Right lobe of liver (tissue), 6 donors: ENCODE results near the gene ZNF827. TPM values are rescaled to one million over a fixed set of nuclear protein-coding genes. Genes with fewer than 3 reads are reported as not detected.

Experiments used
- ATAC-seq, 4 donors: fragments of 200-7000 bp; cut with Tn5 transposase; one replicate each; pipeline ENCODE4 v1.9.1; 2020; ENCODE audit warnings: mild to moderate bottlenecking in 4 of 4, moderate library complexity in 4 of 4
- DNase-seq, 3 donors: peaks; one replicate each; pipeline ENCODE4 v3.0.0-alpha.2; 2020
- H3K27ac ChIP-seq, 3 donors: fragments of 200-600 bp; one replicate each; pipeline ENCODE4 v1.8.0; 2022
- H3K27me3 ChIP-seq, 2 donors: fragments of 200-600 bp; one replicate each; pipeline ENCODE4 v1.8.0; 2022
- H3K36me3 ChIP-seq, 4 donors: fragments of 200-600 bp; sonication (generic) in 1 of 4; one replicate each; pipeline versions ENCODE4 v1.5.1 to v1.8.0; 2017 to 2022; ENCODE audit warnings: control low read depth in 1 of 4
- H3K4me1 ChIP-seq, 4 donors: fragments of 200-600 bp; sonication (generic) in 1 of 4; one replicate each; pipeline versions ENCODE4 v1.5.1 to v1.8.0; 2017 to 2022; ENCODE audit warnings: control low read depth in 1 of 4
- H3K4me3 ChIP-seq, 3 donors: fragments of 200-600 bp; one replicate each; pipeline ENCODE4 v1.8.0; 2022
- H3K9me3 ChIP-seq, 4 donors: fragments of 200-600 bp; sonication (generic) in 1 of 4; one replicate each; pipeline versions ENCODE4 v1.5.1 to v1.8.0; 2017 to 2022; ENCODE audit warnings: control low read depth in 1 of 4
- CTCF ChIP-seq, 4 donors: fragments of 200-600 bp in 3 of 4; fragments of 450-650 bp in 1 of 4; IDR thresholded peaks; one replicate each; pipeline versions ENCODE4 v1.5.1 to v1.8.0; 2016 to 2022; ENCODE audit warnings: antibody characterized with exemption in 4 of 4, mild to moderate bottlenecking in 2 of 4
- POLR2A ChIP-seq: fragments of 450-650 bp; IDR thresholded peaks from one replicate; pipeline ENCODE4 v1.6.1; 2017; ENCODE audit warnings: antibody characterized with exemption, mild to moderate bottlenecking
- WGBS: methylation state at CpG from one replicate; pipeline ENCODE4 v1.1.6; 2018; ENCODE audit warnings: low coverage, low lambda C conversion rate; ENCODE audit not compliant: insufficient coverage; ENCODE audit errors: missing lambda C conversion rate; 5-methylcytosine and 5-hydroxymethylcytosine counted together
- intact Hi-C, 2 donors: fragments of 100-400 bp; cut with DNase I; formaldehyde crosslinking; loops; one replicate each; pipeline versions ENCODE4 v1.11.2 to v1.14.1; 2022
- total RNA-seq, 6 experiments: library from RNA; depleted of rRNA in 2 of 6; stranded (reverse); fragments of >200 nt in 2 of 6; fragmentation: NEBNext Ultra II Directional in 3 of 6; extraction: Animal tissue kit (Norgen Biotek cat#: 25700) in 3 of 6; gene quantifications; one replicate each; pipeline versions ENCODE4 v1.1.0 to v1.2.4, GENCODE V29; 2016 to 2023
- donor health status: DM: no; HTN: yes; CAD: no.
- donor health status: DM: no; HTN: no; CAD: no.
- donor health status: DM: no; HTN: no; CAD: no.
- donor health status: DM: no; HTN: yes; CAD: no.
- donor health status: DM: no; HTN: yes; CAD: no.

Gene ZNF827
- total RNA-seq, 6 experiments from 2014 or later, result 0.28 to 1.6 (median 0.68) TPM

DNA sequence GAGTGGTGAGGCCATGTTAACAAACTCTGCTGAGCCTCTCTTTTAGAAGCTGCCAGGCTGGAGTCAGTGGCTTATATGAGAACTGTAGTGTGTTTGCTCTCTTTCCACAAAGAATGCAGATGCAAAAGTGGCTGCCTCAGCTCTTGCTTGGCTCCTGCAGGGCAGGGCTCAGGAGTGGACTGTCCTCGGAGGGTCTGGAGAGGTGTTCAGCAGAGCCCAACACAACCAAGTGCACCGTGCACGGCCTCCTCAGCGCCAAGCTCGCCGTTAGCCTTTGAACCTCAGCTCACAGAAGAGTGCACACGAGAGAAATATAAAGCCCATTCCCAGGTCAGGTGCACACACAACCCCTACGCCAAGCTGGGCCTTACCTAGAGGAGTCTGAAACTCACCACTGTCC, 175.9 kb downstream of the ZNF827 start:
- no peak for ATAC-seq
- Histone ChIP-seq H3K36me3 (no peaks in the 10 kb centered on the region), H3K27me3 (no peaks in the 10 kb centered on the region), H3K4me1 (no peaks in the 10 kb centered on the region), H3K27ac (no peak overlapping the region), H3K4me3 (no peak overlapping the region), H3K9me3 (no peaks in the 10 kb centered on the region)
- TF ChIP-seq CTCF (IDR thresholded peaks at IDR 0.05) (no peak), POLR2A (no peak)
- DNase-seq, result no peak
- intact Hi-C loops, result no loop called here
- 60% methylated on average over 1 of the region's 8 CpGs for WGBS

- Histone ChIP-seq H3K27ac (no peak overlapping the region), H3K27me3 (no peaks in the 10 kb centered on the region), H3K4me1 (no peaks in the 10 kb centered on the region), H3K36me3 (no peaks in the 10 kb centered on the region), H3K9me3 (no peaks in the 10 kb centered on the region), H3K4me3 (no peak overlapping the region)
- intact Hi-C loops, result no loop called here
- 90% methylated on average over 7 of the region's 49 CpGs for WGBS
- ATAC-seq (peak in 1 of 4 donors; percentile 19), DNase-seq (no peak)
- TF ChIP-seq POLR2A, result no peak
- no peak for TF ChIP-seq CTCF (IDR thresholded peaks at IDR 0.05)
Measured at GRCh38 chr4:145760961-145761929, 177.4 kb downstream of the ZNF827 start.

DNA sequence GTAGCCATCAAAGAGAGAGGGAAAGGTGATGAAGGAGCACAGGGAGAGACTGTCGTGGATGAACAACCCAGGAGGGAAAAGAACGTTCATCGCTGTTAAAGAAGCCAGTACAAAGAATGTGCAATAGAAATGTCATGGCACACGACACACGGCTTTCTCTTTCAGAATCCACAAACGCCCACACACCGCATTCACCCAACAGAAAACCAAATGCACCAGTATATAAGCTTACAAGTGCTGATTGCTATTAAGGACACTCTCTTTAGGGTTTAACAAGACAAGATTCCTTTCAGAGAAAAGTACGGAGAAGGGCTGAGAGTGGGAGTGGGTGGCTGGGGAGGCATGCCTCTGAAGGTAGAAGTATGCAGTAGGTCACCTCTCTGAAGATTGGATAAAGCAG, 178.4 kb downstream of the ZNF827 start:
- Histone ChIP-seq H3K9me3 (no peaks in the 10 kb centered on the region), H3K4me3 (no peak overlapping the region), H3K27ac (no peak overlapping the region), H3K36me3 (no peaks in the 10 kb centered on the region), H3K4me1 (no peaks in the 10 kb centered on the region), H3K27me3 (no peaks in the 10 kb centered on the region)
- WGBS, result 91% methylated on average over 8 of the region's 8 CpGs
- TF ChIP-seq POLR2A (no peak), CTCF (IDR thresholded peaks at IDR 0.05) (no peak)
- ATAC-seq (no peak), DNase-seq (no peak)
- intact Hi-C loops, result no loop called here

- DNase-seq (no peak), ATAC-seq (no peak)
- Histone ChIP-seq H3K27me3 (no peaks in the 10 kb centered on the region), H3K9me3 (no peaks in the 10 kb centered on the region), H3K4me1 (no peaks in the 10 kb centered on the region), H3K27ac (no peak overlapping the region), H3K4me3 (no peak overlapping the region), H3K36me3 (no peaks in the 10 kb centered on the region)
- no peak for TF ChIP-seq POLR2A
- TF ChIP-seq CTCF (IDR thresholded peaks at IDR 0.05), result no peak
- WGBS, result 77% methylated on average over 1 of the region's 1 CpG
- intact Hi-C loops, result no loop called here
Measured at GRCh38 chr4:145757188-145757587, 181.4 kb downstream of the ZNF827 start.
